HG02840 (cell line): ENCODE data around the gene RAD51B.

Source experiments
- ATAC-seq: cut with Tn5 transposase; IDR thresholded peaks from one replicate; pipeline ENCODE4 v1.9.1; 2021; ENCODE audit warnings: mild to moderate bottlenecking, moderate library complexity, moderate number of reproducible peaks; ENCODE audit not compliant: unreplicated experiment, low FRiP score

The RAD51B gene

GRCh38 chr14:68479247-68479646 is 659.7 kb downstream of the RAD51B start:
- no peak for ATAC-seq

GRCh38 chr14:68482018-68482417 is 662.4 kb downstream of the RAD51B start:
- ATAC-seq: no peak

- no peak for ATAC-seq
Observed at GRCh38 chr14:68482772-68483395, 663.3 kb downstream of the RAD51B start.

GRCh38 chr14:68486033-68486732 is 666.6 kb downstream of the RAD51B start:
- no peak for ATAC-seq

- ATAC-seq: no peak
Observed at GRCh38 chr14:68486809-68487208, 667.2 kb downstream of the RAD51B start.

GRCh38 chr14:68487805-68488590 is 668.4 kb downstream of the RAD51B start:
- no peak for ATAC-seq

- ATAC-seq: no peak
Observed at GRCh38 chr14:68491793-68492192, 672.2 kb downstream of the RAD51B start.

- ATAC-seq: no peak
Observed at GRCh38 chr14:68492381-68493151, 673.0 kb downstream of the RAD51B start.

GRCh38 chr14:68493152-68493911 is 673.8 kb downstream of the RAD51B start:
- no peak for ATAC-seq

- ATAC-seq: no peak
Observed at GRCh38 chr14:68495101-68496039, 675.8 kb downstream of the RAD51B start.

GRCh38 chr14:68497011-68497410 is 677.4 kb downstream of the RAD51B start:
- ATAC-seq: no peak

GRCh38 chr14:68499451-68499850 is 679.9 kb downstream of the RAD51B start:
- ATAC-seq: no peak

- ATAC-seq: no peak
Observed at GRCh38 chr14:68501171-68501570, 681.6 kb downstream of the RAD51B start.

- no peak for ATAC-seq
Observed at GRCh38 chr14:68501614-68502052, 682.1 kb downstream of the RAD51B start.

GRCh38 chr14:68502230-68502629 is 682.7 kb downstream of the RAD51B start:
- ATAC-seq: no peak

- no peak for ATAC-seq
Observed at GRCh38 chr14:68503186-68503825, 683.7 kb downstream of the RAD51B start.

- no peak for ATAC-seq
Observed at GRCh38 chr14:68504861-68505260, 685.3 kb downstream of the RAD51B start.

- ATAC-seq: no peak
Observed at GRCh38 chr14:68506021-68506644, 686.6 kb downstream of the RAD51B start.
